Tibial artery (tissue), 4 donors: ENCODE data around the gene SCN4B.

Experiments
- DNase-seq, 2 donors: peaks; one replicate each; pipeline ENCODE4 v3.0.0-alpha.2; 2019
- H3K27ac ChIP-seq, 2 donors: fragments of 200-600 bp; sonication (generic) in 1 of 2; 1 replicate in 1 of 2; 2 replicates in 1 of 2; pipeline ENCODE4 v1.5.1; 2018 to 2019; ENCODE audit warnings: mild to moderate bottlenecking in 1 of 2
- H3K27me3 ChIP-seq, 2 donors: fragments of 200-600 bp; sonication (generic) in 1 of 2; one replicate each; pipeline versions ENCODE4 v1.5.1 to v1.6.0; 2016 to 2019
- H3K36me3 ChIP-seq, 3 donors: fragments of 200-600 bp; sonication (generic) in 2 of 3; one replicate each; pipeline ENCODE4 v1.5.1; 2016 to 2019; ENCODE audit warnings: mild to moderate bottlenecking in 2 of 3
- H3K4me1 ChIP-seq, 4 donors: fragments of 200-600 bp; sonication (generic) in 2 of 4; 1 replicate in 3 of 4; 2 replicates in 1 of 4; pipeline ENCODE4 v1.5.1; 2016 to 2019
- H3K4me3 ChIP-seq, 2 donors: fragments of 200-600 bp; sonication (generic) in 1 of 2; 1 replicate in 1 of 2; 2 replicates in 1 of 2; pipeline ENCODE4 v1.5.1; 2018 to 2019; ENCODE audit warnings: mild to moderate bottlenecking in 2 of 2
- H3K9me3 ChIP-seq, 3 donors: fragments of 200-600 bp; sonication (generic) in 1 of 3; one replicate each; pipeline ENCODE4 v1.5.1; 2016 to 2019
- CTCF ChIP-seq, 2 experiments: fragments of 200-600 bp in 1 of 2; fragments of 450-650 bp in 1 of 2; IDR thresholded peaks; one replicate each; pipeline ENCODE4 v1.5.1; 2017 to 2019; ENCODE audit warnings: antibody characterized with exemption in 2 of 2, mild to moderate bottlenecking in 1 of 2, moderate library complexity in 1 of 2
- intact Hi-C: fragments of 100-400 bp; cut with DNase I; formaldehyde crosslinking; loops from one replicate; pipeline ENCODE4 v1.15.0; 2023; ENCODE audit warnings: low total_unique reads

Gene SCN4B

DNA sequence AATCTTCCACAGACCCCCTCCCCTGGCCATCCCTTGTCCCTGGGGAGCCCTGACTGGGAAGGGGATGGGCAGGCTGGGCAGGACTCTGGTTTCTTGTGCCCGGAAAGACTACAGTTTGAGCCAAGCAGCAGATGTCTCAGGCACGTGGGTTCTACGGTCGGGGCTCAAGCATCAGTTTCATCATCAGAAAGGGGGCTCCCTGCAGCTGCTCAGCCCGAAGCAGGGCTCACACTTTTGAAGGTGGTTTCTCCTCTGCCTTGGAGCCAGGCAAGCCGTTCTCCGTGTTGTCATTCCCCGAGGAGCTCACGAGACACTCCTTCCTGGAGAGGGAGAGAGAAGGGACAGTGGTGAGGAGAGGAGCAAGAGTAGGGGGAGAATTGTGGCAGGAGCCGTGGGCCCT is 15.8 kb downstream of the SCN4B start:
- Histone ChIP-seq H3K27me3 (peaks cover 0 to 65% of the 10 kb centered on the region in 2 donors), H3K36me3 (no peaks in the 10 kb centered on the region), H3K9me3 (no peaks in the 10 kb centered on the region), H3K27ac (no peak overlapping the region), H3K4me3 (no peak overlapping the region), H3K4me1 (no peaks in the 10 kb centered on the region)
- intact Hi-C loops, result no loop called here
- no peak for TF ChIP-seq CTCF (IDR thresholded peaks at IDR 0.05)
- DNase-seq, result no peak

DNA sequence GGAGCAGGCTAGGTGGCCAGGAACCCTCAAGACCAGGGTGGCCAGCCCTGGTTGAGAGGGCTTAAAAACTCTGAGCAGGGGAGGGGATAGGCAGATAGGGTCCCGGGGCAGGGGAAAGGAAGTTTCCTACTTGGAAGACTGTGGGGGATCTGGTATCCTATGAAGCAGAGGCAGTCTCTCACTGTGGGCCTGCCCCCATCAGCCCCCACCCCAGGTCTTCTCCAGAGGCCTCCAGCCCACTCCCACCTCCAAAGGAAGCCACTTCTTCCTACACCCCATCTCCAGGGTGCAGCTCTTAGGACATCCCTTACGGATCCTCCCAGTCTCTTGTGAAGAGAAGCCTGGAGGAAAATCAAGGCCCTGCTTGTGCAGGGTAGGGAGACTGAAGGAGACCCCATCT is 16.3 kb downstream of the SCN4B start:
- intact Hi-C loops, result no loop called here
- no peaks in the 10 kb centered on the region for H3K9me3 ChIP-seq
- no peak overlapping the region for H3K27ac ChIP-seq
- DNase-seq, result no peak
- no peaks in the 10 kb centered on the region for H3K4me1 ChIP-seq
- peaks cover 0 to 63% of the 10 kb centered on the region in 2 donors for H3K27me3 ChIP-seq
- no peaks in the 10 kb centered on the region for H3K36me3 ChIP-seq
- H3K4me3 ChIP-seq, result no peak overlapping the region
- no peak for TF ChIP-seq CTCF (IDR thresholded peaks at IDR 0.05)

DNA sequence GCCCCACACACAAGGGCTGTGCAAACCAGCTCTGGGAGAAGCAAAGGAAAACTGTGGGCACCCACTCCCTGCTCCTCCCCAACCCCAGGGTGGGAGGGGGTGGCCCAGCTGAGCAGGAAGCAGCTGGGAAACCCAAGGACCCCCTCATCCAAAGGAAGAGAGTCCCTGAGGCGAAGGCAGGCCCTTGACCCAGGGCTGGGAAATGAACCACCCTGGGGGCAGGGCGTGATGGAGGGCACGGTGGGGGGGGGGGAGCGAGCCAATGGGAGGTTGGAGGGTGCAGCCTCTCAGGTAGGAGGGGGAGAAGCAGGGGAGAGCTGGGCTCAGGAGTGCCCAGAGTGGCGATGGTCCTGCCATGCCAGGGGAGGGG is 16.8 kb downstream of the SCN4B start:
- intact Hi-C loops, result no loop called here
- H3K9me3 ChIP-seq, result no peaks in the 10 kb centered on the region
- DNase-seq, result no peak
- no peaks in the 10 kb centered on the region for H3K36me3 ChIP-seq
- H3K27me3 ChIP-seq, result peaks cover 0 to 57% of the 10 kb centered on the region in 2 donors
- no peak overlapping the region for H3K4me3 ChIP-seq
- no peak for TF ChIP-seq CTCF (IDR thresholded peaks at IDR 0.05)
- H3K4me1 ChIP-seq, result no peaks in the 10 kb centered on the region
- H3K27ac ChIP-seq, result no peak overlapping the region

DNA sequence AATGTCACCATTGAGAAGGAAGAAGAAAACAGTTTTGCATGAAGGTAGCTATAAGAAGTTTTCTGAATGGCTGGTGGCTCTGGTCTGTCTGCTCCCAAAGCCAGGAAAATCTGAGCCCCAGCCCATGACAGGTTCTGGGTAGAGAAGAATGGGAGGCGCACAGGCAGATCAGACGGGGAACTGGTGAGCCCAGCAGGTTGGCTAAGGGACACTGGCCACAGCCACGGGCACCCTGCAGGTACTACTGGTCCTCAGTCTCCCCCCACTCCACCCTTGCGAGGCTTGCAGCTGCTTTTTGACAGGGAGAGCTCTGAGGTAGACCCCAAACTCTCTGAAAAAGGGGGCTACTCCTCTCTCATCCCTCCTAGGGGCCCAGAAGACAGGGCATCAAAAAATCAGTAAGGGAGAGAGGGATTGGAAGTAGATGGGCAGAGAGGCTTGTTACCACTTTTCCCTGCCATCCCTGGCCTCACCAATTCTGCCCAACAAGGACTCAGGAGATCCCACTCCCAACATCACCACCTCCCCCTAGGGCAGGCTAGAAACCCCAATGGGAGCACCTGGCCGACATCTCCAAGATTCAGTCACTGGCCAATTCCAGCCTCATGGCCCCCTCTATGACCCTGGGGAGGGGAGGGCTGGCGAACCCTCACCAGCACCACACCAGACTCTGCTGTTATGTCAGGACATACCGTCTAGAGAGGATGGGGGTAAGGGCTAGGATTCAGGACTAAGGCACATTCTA is 17.4 kb downstream of the SCN4B start:
- Histone ChIP-seq H3K4me3 (no peak overlapping the region), H3K27me3 (peaks cover 0 to 52% of the 10 kb centered on the region in 2 donors), H3K9me3 (no peaks in the 10 kb centered on the region), H3K36me3 (no peaks in the 10 kb centered on the region), H3K27ac (no peak overlapping the region), H3K4me1 (no peaks in the 10 kb centered on the region)
- DNase-seq, result no peak
- TF ChIP-seq CTCF (IDR thresholded peaks at IDR 0.05), result no peak
- intact Hi-C loops, result no loop called here

DNA sequence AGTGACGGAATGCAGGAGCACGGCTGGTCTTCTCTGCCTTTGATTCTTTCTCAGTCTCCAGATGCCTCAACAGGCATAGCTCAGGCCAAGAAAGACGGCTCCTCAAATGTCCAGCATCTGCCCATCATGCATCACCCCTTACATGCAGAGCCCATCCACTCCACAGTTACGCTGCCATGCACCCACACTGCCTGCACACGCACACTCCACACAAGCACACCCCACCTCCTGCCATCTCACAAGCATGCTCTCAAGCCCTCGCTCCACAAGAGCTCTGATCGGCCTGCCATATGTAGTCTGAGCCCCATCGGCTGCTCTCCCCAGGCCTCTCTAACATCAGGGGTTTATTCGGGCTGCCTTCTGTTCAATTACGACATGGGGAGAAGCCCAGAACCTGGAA is 18.8 kb downstream of the SCN4B start:
- Histone ChIP-seq H3K36me3 (no peaks in the 10 kb centered on the region), H3K4me3 (no peak overlapping the region), H3K27me3 (peaks cover 0 to 50% of the 10 kb centered on the region in 2 donors), H3K27ac (no peak overlapping the region), H3K9me3 (no peaks in the 10 kb centered on the region), H3K4me1 (peaks cover 0 to under 1% (median 0%) of the 10 kb centered on the region in 4 donors)
- DNase-seq, result no peak
- TF ChIP-seq CTCF (IDR thresholded peaks at IDR 0.05), result no peak
- intact Hi-C loops, result no loop called here
